ENCODE data around the gene DCXR. TPM values are rescaled to one million over a fixed set of nuclear protein-coding genes. Genes with fewer than 3 reads are reported as not detected.

Gene DCXR
- total and polyA plus RNA-seq, 2 experiments from 2014 or later = 86.9 to 137 TPM

- peaks cover 8% of the 10 kb centered on the region; the same call in 1 of the 2 replicates for H3K79me2 ChIP-seq (replicated peaks; ENCODE audit: insufficient read depth)
- no peaks in the 10 kb centered on the region for H3K36me3 ChIP-seq (ENCODE audit: insufficient read depth)
- no peaks in the 10 kb centered on the region; the same call in none of the 3 replicates for H3K36me3 Mint-ChIP-seq (ENCODE audit: low read depth)
- peaks cover 6% of the 10 kb centered on the region; the same call in 1 of the 2 replicates for H3K4me1 ChIP-seq (ENCODE audit: insufficient read depth)
- no peaks in the 10 kb centered on the region for H3K9me2 ChIP-seq (ENCODE audit: insufficient read depth)
- H3F3A ChIP-seq (replicated peaks; ENCODE audit: low read depth) = peaks cover 15% of the 10 kb centered on the region
- TF ChIP-seq JUNB (IDR thresholded peaks at IDR 0.05; ENCODE audit: unreplicated experiment) (no peak), EZH2phosphoT487 (IDR thresholded peaks at IDR 0.05; ENCODE audit: unreplicated experiment) (no peak), ZNF462 (CRISPR knock-in tag; IDR thresholded peaks at IDR 0.05) (no peak), CTCF (conservative IDR thresholded peaks at IDR 0.05; ENCODE audit: low read depth in 2 of 2) (no peak), ZNF331 (CRISPR knock-in tag; IDR thresholded peaks at IDR 0.05; ENCODE audit: low read depth) (no peak), REST (IDR thresholded peaks at IDR 0.05; ENCODE audit: unreplicated experiment) (no peak), ZNF114 (CRISPR knock-in tag; IDR thresholded peaks at IDR 0.05) (no peak), NANOG (IDR thresholded peaks at IDR 0.05; ENCODE audit: borderline replicate concordance) (no peak), POLR2AphosphoS5 (IDR thresholded peaks at IDR 0.05; ENCODE audit: low read depth) (no peak), EZH2 (IDR thresholded peaks at IDR 0.05; ENCODE audit: low read depth, unreplicated experiment) (no peak), STAT1 (IDR thresholded peaks at IDR 0.05; ENCODE audit: unreplicated experiment) (no peak), CREB1 (CRISPR knock-in tag; IDR thresholded peaks at IDR 0.05; ENCODE audit: low read depth) (no peak), ETS1 (IDR thresholded peaks at IDR 0.05) (no peak)
- H3K9me3 Mint-ChIP-seq = no peaks in the 10 kb centered on the region; the same call in 2 of the 3 replicates
- H3K27me3 ChIP-seq (ENCODE audit: insufficient read depth) = no peaks in the 10 kb centered on the region
- H3K4me3 Mint-ChIP-seq = no peak overlapping the region
- peaks cover 17% of the 10 kb centered on the region for H3K27me3 Mint-ChIP-seq (ENCODE audit: insufficient read depth, low read depth, poor library complexity)
- H3K27ac ChIP-seq (ENCODE audit: low read depth) = no peak overlapping the region
- no peaks in the 10 kb centered on the region for H4K20me1 ChIP-seq (replicated peaks; ENCODE audit: insufficient read depth)
- ATAC-seq = no peak
- no peak overlapping the region for H3K27ac Mint-ChIP-seq
- no peak overlapping the region for H2AFZ ChIP-seq
- no peak for DNase-seq (ENCODE audit: low spot score)
- H3K4me3 ChIP-seq = no peak overlapping the region
- H3K4me2 ChIP-seq = no peak overlapping the region
- peaks cover 12% of the 10 kb centered on the region for H3K4me1 Mint-ChIP-seq
Observed at GRCh38 chr17:82028246-82028645, 9.3 kb downstream of the DCXR start.

Data from GM23338 (cell line).